Subcutaneous abdominal adipose tissue (tissue), 5 donors: ENCODE measurements around the gene LAMP2.
A peak's percentile ranks its signal among the peaks of the same experiment; 100 is the strongest.
"Not testable (repeated sequence)": the region's sequence is repeated elsewhere in the genome, so short reads cannot be mapped to it uniquely, and the experiment has no call there.

Experiments
- H3K27ac ChIP-seq: one replicate; pipeline ENCODE4 v1.7.0; 2013; ENCODE audit warnings: low read depth, mild to moderate bottlenecking, inconsistent platforms, low read length, moderate library complexity
- H3K27me3 ChIP-seq, 5 donors: one replicate each; pipeline ENCODE4 v1.7.0; 2013; ENCODE audit warnings: low read length in 5 of 5, inconsistent platforms in 1 of 5; ENCODE audit not compliant: control insufficient read depth in 5 of 5, insufficient read depth in 4 of 5
- H3K36me3 ChIP-seq, 5 donors: one replicate each; pipeline ENCODE4 v1.7.0; 2013; ENCODE audit warnings: low read length in 5 of 5; ENCODE audit not compliant: control insufficient read depth in 5 of 5, insufficient read depth in 5 of 5
- H3K4me1 ChIP-seq, 5 donors: one replicate each; pipeline ENCODE4 v1.7.0; 2013; ENCODE audit warnings: low read length in 5 of 5, mild to moderate bottlenecking in 3 of 5, moderate library complexity in 1 of 5; ENCODE audit not compliant: control insufficient read depth in 5 of 5, insufficient read depth in 5 of 5
- H3K4me3 ChIP-seq, 5 donors: one replicate each; pipeline ENCODE4 v1.7.0; 2013; ENCODE audit warnings: low read length in 5 of 5, low read depth in 1 of 5
- H3K9ac ChIP-seq, 5 donors: one replicate each; pipeline ENCODE4 v1.7.0; 2013; ENCODE audit warnings: low read length in 5 of 5, mild to moderate bottlenecking in 4 of 5, moderate library complexity in 3 of 5
- H3K9me3 ChIP-seq, 5 donors: one replicate each; pipeline ENCODE4 v1.7.0; 2013; ENCODE audit warnings: low read length in 5 of 5; ENCODE audit not compliant: control insufficient read depth in 5 of 5
- donor health status: healthy.
- donor health status: healthy.
- donor health status: healthy.
- donor health status: healthy.
- donor health status: healthy.

Gene LAMP2

GRCh38 chrX:120485638-120486520 is 16.8 kb upstream of the LAMP2 start:
- peak overlapping the region; percentile 82 for H3K27ac ChIP-seq
- peak overlapping the region; percentile 6 to 57 (median 33) for H3K9ac ChIP-seq
- H3K36me3 ChIP-seq = no peaks in the 10 kb centered on the region
- H3K4me3 ChIP-seq = peak overlapping the region; percentile 51 to 65 (median 60)
- peaks cover 2 to 8% (median 4%) of the 10 kb centered on the region in 5 donors for H3K4me1 ChIP-seq
- peaks cover 0 to 3% (median 0%) of the 10 kb centered on the region in 5 donors for H3K9me3 ChIP-seq
- peaks cover 0 to 2% (median 0%) of the 10 kb centered on the region in 5 donors for H3K27me3 ChIP-seq

- Histone ChIP-seq H3K4me1 (peaks cover 2 to 8% (median 4%) of the 10 kb centered on the region in 5 donors), H3K36me3 (no peaks in the 10 kb centered on the region), H3K9ac (peak overlapping the region in 3 of 5 donors; percentile 6 to 35 (median 33)), H3K27ac (peak overlapping the region; percentile 82), H3K9me3 (peaks cover 0 to 3% (median 0%) of the 10 kb centered on the region in 5 donors), H3K4me3 (peak overlapping the region; percentile 51 to 65 (median 60)), H3K27me3 (peaks cover 0 to 2% (median 0%) of the 10 kb centered on the region in 5 donors)
These were observed 16.2 kb upstream of the LAMP2 start for GRCh38 chrX:120485315-120485637.

GRCh38 chrX:120477453-120477852 is 8.4 kb upstream of the LAMP2 start:
- Histone ChIP-seq H3K36me3 (no peaks in the 10 kb centered on the region), H3K27ac (no peak overlapping the region), H3K4me3 (no peak overlapping the region), H3K9ac (no peak overlapping the region), H3K4me1 (no peaks in the 10 kb centered on the region), H3K27me3 (no peaks in the 10 kb centered on the region), H3K9me3 (no peaks in the 10 kb centered on the region)

GRCh38 chrX:120476714-120477113 is 7.6 kb upstream of the LAMP2 start:
- Histone ChIP-seq H3K36me3 (no peaks in the 10 kb centered on the region), H3K27me3 (no peaks in the 10 kb centered on the region), H3K27ac (no peak overlapping the region), H3K9me3 (no peaks in the 10 kb centered on the region), H3K4me1 (no peaks in the 10 kb centered on the region), H3K9ac (no peak overlapping the region), H3K4me3 (no peak overlapping the region)

- not testable (repeated sequence) for H3K4me1 ChIP-seq, H3K27me3 ChIP-seq, H3K9me3 ChIP-seq, H3K9ac ChIP-seq, H3K27ac ChIP-seq, H3K4me3 ChIP-seq, H3K36me3 ChIP-seq
These were observed 6.4 kb upstream of the LAMP2 start for GRCh38 chrX:120475447-120475846.

- Histone ChIP-seq H3K4me1 (no peaks in the 10 kb centered on the region), H3K36me3 (no peaks in the 10 kb centered on the region), H3K27me3 (no peaks in the 10 kb centered on the region), H3K4me3 (no peak overlapping the region), H3K27ac (no peak overlapping the region), H3K9ac (no peak overlapping the region), H3K9me3 (no peaks in the 10 kb centered on the region)
These were observed 5.0 kb upstream of the LAMP2 start for GRCh38 chrX:120474085-120474484.

- peaks cover 0 to 20% (median 14%) of the 10 kb centered on the region in 5 donors for H3K4me1 ChIP-seq
- not testable (repeated sequence) for H3K9ac ChIP-seq, H3K27ac ChIP-seq, H3K27me3 ChIP-seq, H3K4me3 ChIP-seq, H3K36me3 ChIP-seq, H3K9me3 ChIP-seq
These were observed 561 bp upstream of the LAMP2 start for GRCh38 chrX:120469657-120470056.

- H3K36me3 ChIP-seq = no peaks in the 10 kb centered on the region
- no peaks in the 10 kb centered on the region for H3K9me3 ChIP-seq
- H3K27ac ChIP-seq = peak overlapping the region; percentile 90
- no peaks in the 10 kb centered on the region for H3K27me3 ChIP-seq
- peaks cover 0 to 22% (median 18%) of the 10 kb centered on the region in 5 donors for H3K4me1 ChIP-seq
- H3K9ac ChIP-seq = peak overlapping the region; percentile 8 to 93 (median 84)
- peak overlapping the region; percentile 64 to 87 (median 75) for H3K4me3 ChIP-seq
These were observed 644 bp downstream of the LAMP2 start for GRCh38 chrX:120468479-120468824.

- peak overlapping the region; percentile 8 to 93 (median 84) for H3K9ac ChIP-seq
- peak overlapping the region; percentile 64 to 87 (median 75) for H3K4me3 ChIP-seq
- H3K4me1 ChIP-seq = peaks cover 0 to 26% (median 20%) of the 10 kb centered on the region in 5 donors
- H3K36me3 ChIP-seq = no peaks in the 10 kb centered on the region
- H3K27me3 ChIP-seq = no peaks in the 10 kb centered on the region
- H3K9me3 ChIP-seq = no peaks in the 10 kb centered on the region
- peak overlapping the region; percentile 90 for H3K27ac ChIP-seq
These were observed 1.0 kb downstream of the LAMP2 start for GRCh38 chrX:120468071-120468470.

- H3K9me3 ChIP-seq = no peaks in the 10 kb centered on the region
- H3K4me3 ChIP-seq = no peak overlapping the region
- no peaks in the 10 kb centered on the region for H3K36me3 ChIP-seq
- H3K27me3 ChIP-seq = no peaks in the 10 kb centered on the region
- H3K9ac ChIP-seq = no peak overlapping the region
- H3K27ac ChIP-seq = no peak overlapping the region
- H3K4me1 ChIP-seq = peaks cover 0 to 31% (median 20%) of the 10 kb centered on the region in 5 donors
These were observed 4.7 kb downstream of the LAMP2 start for GRCh38 chrX:120464411-120464810.
